ENCODE measurements around the gene TRMT11. TPM values are rescaled to one million over a fixed set of nuclear protein-coding genes. Genes with fewer than 3 reads are reported as not detected.

Gene TRMT11
- total and polyA plus RNA-seq, 2 of the 8 experiments (the other 6 are each of a cell fraction or from before 2014, with no cell fraction given) = 19.7 to 32.4 TPM

GRCh38 chr6:125939026-125939425 is 47.3 kb upstream of the TRMT11 start (continued):
- TF ChIP-seq TAF7 (optimal IDR thresholded peaks at IDR 0.05; ENCODE audit: borderline replicate concordance, low read depth, low read length) = no peak
